G401.6 (cell line): ENCODE data around the gene ARG2.
A peak's percentile ranks its signal among the peaks of the same experiment; 100 is the strongest.

Experiments
- FAIRE-seq: peaks from 2 replicates; lab custom pipeline; 2012; peaks lifted over from hg19 to GRCh38; lab: Jason Lieb, UNC

ARG2 gene

DNA sequence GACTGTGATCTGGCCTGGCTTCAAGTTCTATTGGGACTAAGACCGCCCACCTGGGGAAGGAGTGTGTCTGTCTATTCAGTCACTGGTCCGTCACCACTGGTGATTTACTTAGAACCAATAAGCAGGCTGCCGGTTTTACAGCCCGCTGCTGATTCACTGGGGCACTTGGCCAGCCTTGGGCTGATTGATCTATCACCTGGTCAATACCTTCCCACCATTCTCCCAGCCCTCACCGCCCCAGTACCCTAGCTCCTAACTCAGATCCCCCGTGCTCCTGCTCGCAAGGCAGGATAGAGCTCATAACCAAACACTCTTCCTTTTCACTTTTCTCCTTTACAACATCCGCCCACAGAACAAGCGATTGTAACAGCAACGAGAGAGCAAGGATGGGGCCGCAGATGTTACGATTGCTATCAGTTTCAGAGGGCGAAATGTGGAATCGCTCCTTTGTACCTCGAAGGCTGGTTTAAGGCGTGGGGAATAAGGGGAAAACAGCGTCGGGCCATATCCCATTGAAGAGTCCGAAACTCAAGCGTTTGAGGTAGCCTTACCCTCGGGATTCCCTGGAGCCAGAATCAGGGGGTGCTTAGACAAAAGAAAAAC, 75.2 kb downstream of the ARG2 start:
- FAIRE-seq, result peak; percentile 95

- peak; percentile 92 for FAIRE-seq
Measured at GRCh38 chr14:67695394-67695949, 75.8 kb downstream of the ARG2 start, which contains the start of gene RDH11. RDH11 (minus strand) TSS chr14:67695764; CDS start chr14:67695703, 61 bp downstream.

- FAIRE-seq, result no peak
Measured at GRCh38 chr14:67697006-67697405, 77.3 kb downstream of the ARG2 start.

GRCh38 chr14:67698179-67698578, 78.5 kb downstream of the ARG2 start:
- no peak for FAIRE-seq
